CD4-positive, alpha-beta T cell treated with Interleukin-6 for 4 hours (primary cell): ENCODE results near the gene PSMA1.

Source experiments
- DNase-seq: peaks from one replicate; pipeline ENCODE4 v3.0.0-alpha.2; 2020; ENCODE audit warnings: mixed read lengths

PSMA1 gene

GRCh38 chr11:14529321-14529720 is 9.1 kb upstream of the PSMA1 start:
- DNase-seq: no peak

- DNase-seq: no peak
Observed at GRCh38 chr11:14522801-14523200, 2.6 kb upstream of the PSMA1 start.

- DNase-seq: no peak
Observed at GRCh38 chr11:14522245-14522644, 2.1 kb upstream of the PSMA1 start.

- DNase-seq: no peak
Observed at GRCh38 chr11:14520747-14521151, 563 bp upstream of the PSMA1 start.

DNA sequence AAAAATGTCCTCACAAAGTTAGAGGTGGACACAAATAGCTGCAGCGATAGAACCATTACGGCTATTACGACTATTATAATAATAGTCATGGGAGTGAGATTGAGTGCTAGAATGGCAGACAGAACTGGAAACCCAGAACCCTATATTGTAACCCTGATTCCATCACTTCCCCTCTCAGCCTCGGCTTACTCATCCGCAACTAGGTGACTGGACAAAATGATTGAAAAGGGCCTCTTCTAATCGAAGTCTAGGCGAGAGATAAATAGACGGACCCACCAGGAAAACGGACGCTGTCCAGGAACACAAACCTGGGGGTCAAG is 629 bp downstream of the PSMA1 start:
- DNase-seq: peak; percentile 14

DNA sequence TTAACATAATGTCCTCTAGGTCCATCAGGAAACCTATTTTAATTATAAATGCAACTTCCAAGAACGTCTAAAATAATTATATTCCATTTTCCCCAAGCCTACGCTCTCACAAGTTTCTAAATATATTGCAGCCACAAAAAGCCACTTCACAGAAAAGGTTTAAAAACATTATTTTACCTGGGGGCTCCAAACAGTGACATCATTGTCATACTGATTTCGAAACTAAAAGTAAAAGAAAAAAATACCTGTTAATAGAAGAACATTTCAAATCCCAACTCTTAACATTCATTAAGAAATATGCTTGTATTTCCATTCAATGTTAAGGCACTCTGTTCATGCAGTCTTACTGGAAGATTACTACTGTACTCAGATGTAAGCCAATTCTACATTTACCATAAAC is 1.4 kb downstream of the PSMA1 start:
- no peak for DNase-seq

DNA sequence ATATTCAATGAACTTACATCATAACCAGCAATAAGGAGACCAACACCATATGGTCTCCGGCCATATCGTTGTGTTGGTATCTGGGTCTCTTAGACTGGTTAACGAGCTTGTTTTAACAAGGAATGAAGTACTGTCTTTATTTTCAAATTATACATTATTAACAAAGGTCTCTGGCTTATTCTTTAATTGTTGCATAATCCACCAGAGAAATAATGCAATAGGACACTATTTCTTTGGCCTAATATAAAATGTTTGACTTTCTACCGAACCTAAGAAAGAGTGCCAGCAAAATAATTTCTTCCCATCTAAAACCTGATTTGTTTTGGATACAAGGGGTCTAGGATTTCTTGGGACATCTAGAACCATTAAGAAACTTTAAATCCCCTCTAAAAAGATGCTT is 6.4 kb downstream of the PSMA1 start:
- no peak for DNase-seq

DNA sequence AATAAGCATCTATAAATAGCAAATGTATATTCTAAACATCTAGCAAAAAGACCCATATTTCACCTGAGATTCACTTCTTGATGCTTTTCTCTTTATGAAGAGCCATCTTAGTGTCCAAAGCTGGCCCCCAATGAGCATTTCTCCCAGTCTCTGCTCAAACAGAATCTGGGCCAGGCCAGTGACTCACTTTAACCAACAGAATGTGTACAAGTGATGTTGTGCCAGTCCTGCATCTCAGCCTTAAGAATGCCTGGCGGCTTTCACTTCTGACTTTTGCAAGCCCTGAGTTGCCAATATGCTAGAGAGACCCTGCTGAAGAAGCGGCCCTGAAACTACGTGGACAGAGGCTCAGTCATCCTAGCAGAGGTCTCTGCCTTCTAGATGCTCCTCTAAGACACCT is 13.7 kb downstream of the PSMA1 start:
- DNase-seq: no peak

GRCh38 chr11:14503023-14503422 is 17.2 kb downstream of the PSMA1 start:
- DNase-seq: no peak

- DNase-seq: no peak
Observed at GRCh38 chr11:14502039-14502438, 18.1 kb downstream of the PSMA1 start.

DNA sequence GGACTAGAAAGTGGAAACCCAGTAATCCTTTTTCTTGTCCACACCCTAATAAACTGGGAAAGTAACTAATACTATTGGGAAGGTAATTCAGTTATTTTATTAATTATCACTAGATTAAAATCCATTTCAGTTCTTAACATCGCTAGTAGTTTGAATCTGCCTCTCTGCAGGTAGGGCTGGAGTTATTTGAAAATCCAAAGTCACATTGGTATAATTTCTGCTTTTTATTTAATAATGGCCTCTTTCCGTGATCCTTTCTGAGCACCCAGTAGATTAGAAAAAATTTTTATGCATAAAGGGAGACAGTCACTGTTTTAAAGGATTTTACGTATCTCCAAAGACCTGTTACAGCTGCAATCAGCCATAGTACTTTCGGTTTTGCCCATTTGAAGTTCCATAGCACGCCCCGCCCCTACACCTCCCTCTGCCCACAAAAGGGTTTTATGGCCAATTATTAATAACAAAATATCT is 20.0 kb downstream of the PSMA1 start:
- DNase-seq: peak; percentile 70

- peak; percentile 94 for DNase-seq
Observed at GRCh38 chr11:14499560-14500180, 20.5 kb downstream of the PSMA1 start, which contains the start of gene COPB1. TSS of gene COPB1 (minus strand) at chr11:14499811. CDS start at chr11:14498928, 883 bp downstream.

GRCh38 chr11:14499178-14499559 is 21.0 kb downstream of the PSMA1 start:
- peak; percentile 51 for DNase-seq

DNA sequence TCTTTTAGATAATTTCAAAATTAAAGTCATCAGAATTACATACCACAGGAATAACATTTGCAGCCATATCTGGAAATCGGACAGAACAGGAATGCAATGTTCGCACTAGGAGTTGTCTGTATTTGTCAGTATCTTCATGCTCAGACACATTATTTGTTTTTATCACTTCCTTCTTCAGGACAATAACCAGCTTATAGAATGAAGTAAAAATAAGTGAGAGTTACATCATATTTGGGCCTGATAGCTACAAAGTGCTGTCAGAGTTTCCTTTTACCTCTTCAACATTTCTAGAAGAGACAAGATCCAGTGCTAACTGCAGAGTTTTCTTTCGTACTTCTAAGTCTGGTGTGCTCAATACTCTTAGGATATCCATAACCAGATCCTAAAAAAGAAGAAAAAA is 39.5 kb downstream of the PSMA1 start:
- no peak for DNase-seq

GRCh38 chr11:14471127-14471526 is 49.1 kb downstream of the PSMA1 start:
- DNase-seq: no peak

DNA sequence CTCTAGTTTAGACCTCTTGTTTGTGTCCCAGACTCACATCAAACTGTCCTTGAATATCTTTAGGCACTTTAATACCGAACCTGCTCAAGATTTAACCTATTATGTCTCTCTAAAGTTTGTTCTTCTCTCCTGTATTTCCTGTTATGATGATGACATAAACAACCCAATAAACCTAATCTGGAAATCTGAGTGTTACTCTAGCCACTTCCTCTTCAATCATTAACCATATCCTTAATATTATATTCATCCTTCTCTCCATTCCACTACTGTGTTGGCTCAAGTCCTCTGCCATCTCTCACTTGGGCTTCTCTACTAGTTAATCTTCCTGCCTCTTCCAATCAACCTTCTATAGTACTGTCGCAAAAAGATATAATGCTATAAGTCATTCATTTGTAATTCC is 56.6 kb downstream of the PSMA1 start:
- DNase-seq: no peak

DNA sequence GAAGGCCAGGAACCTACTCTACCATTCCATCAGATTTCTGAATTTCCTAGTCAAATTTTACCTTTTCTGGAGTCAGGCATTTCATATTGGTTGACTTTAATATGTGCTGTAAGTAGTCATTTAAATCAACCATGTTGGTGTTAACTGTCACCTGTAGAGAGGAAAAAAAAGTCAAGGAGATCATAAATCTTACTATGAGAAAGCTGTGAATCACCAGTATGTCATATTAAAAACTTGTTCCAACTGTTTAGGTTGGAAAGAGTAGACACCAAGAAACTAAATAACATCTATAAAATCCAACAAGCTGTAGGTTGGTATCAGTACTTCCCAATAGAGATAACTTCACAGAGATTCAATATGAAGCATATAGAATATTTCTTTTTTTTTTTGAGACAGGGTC is 60.0 kb downstream of the PSMA1 start:
- DNase-seq: no peak

- DNase-seq: no peak
Observed at GRCh38 chr11:14458377-14458776, 61.8 kb downstream of the PSMA1 start.

DNA sequence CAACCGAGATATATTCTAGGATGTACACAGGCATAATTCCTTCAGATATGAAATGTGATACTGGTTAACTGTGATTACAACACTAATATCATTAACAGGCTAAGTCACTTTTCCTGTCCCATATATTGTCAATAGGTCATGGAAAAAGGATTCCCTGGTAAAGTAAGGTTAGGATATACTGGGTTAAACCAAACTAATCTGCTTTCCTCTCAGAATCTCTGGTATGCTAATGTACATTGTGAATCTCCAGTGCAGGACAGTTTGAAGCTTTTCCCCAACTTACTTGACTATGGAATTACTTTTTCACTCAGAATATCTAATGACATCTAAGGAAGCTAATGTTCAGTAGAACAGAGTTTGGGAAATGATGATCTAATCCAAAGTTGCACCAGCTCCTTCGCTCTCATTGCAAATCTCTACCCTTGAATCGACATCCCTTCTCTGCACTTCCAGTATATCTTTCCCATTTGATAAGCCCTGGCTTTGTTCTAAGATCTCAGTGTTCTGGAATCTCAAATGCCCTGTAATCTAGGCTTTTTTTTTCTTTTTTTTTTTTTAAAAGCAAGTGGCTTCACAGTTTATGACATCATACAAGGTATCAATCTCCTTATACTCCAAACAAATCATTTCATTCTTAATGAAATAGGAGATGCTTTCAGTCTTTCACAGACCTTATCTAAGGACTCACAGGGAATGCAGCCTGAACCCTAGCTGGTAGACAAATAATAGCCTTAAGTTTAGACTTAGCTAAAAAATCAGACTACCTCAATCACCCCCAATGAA is 64.3 kb downstream of the PSMA1 start:
- DNase-seq: no peak
